Measurements from ENCODE around the gene PRM3.
"Not testable (repeated sequence)": the region's sequence is repeated elsewhere in the genome, so short reads cannot be mapped to it uniquely, and the experiment has no call there.

PRM3 gene

GRCh38 chr16:11306381-11306780 lies 33.0 kb upstream of the PRM3 start:
- in situ Hi-C loops (cut with HindIII; ENCODE audit: low sequenced_read_pairs): no loop called here

- in situ Hi-C loops (cut with HindIII; ENCODE audit: low sequenced_read_pairs): no loop called here
Observed at GRCh38 chr16:11303405-11304138, 30.1 kb upstream of the PRM3 start.

GRCh38 chr16:11302977-11303376 lies 29.5 kb upstream of the PRM3 start:
- in situ Hi-C loops (cut with HindIII; ENCODE audit: low sequenced_read_pairs): no loop called here

- in situ Hi-C loops (cut with HindIII; ENCODE audit: low sequenced_read_pairs): no loop called here
Observed at GRCh38 chr16:11301645-11302501, 28.4 kb upstream of the PRM3 start.

- in situ Hi-C loops (cut with HindIII; ENCODE audit: low sequenced_read_pairs): no loop called here
Observed at GRCh38 chr16:11300560-11300892, 27.1 kb upstream of the PRM3 start.

- in situ Hi-C loops (cut with HindIII; ENCODE audit: low sequenced_read_pairs): no loop called here
Observed at GRCh38 chr16:11299865-11300559, 26.6 kb upstream of the PRM3 start.

GRCh38 chr16:11298950-11299547 lies 25.6 kb upstream of the PRM3 start:
- in situ Hi-C loops (cut with HindIII; ENCODE audit: low sequenced_read_pairs): not testable (repeated sequence)

- in situ Hi-C loops (cut with HindIII; ENCODE audit: low sequenced_read_pairs): no loop called here
Observed at GRCh38 chr16:11298143-11298900, 24.9 kb upstream of the PRM3 start.

GRCh38 chr16:11297492-11298142 lies 24.2 kb upstream of the PRM3 start:
- in situ Hi-C loops (cut with HindIII; ENCODE audit: low sequenced_read_pairs): no loop called here

GRCh38 chr16:11296706-11297491 lies 23.5 kb upstream of the PRM3 start:
- in situ Hi-C loops (cut with HindIII; ENCODE audit: low sequenced_read_pairs): no loop called here

GRCh38 chr16:11296351-11296705 lies 22.9 kb upstream of the PRM3 start:
- in situ Hi-C loops (cut with HindIII; ENCODE audit: low sequenced_read_pairs): no loop called here

- in situ Hi-C loops (cut with HindIII; ENCODE audit: low sequenced_read_pairs): no loop called here
Observed at GRCh38 chr16:11295672-11296071, 22.2 kb upstream of the PRM3 start.

GRCh38 chr16:11292076-11292748 lies 18.8 kb upstream of the PRM3 start:
- in situ Hi-C loops (cut with HindIII; ENCODE audit: low sequenced_read_pairs): no loop called here

GRCh38 chr16:11291091-11291703 lies 17.8 kb upstream of the PRM3 start:
- in situ Hi-C loops (cut with HindIII; ENCODE audit: low sequenced_read_pairs): no loop called here

- in situ Hi-C loops (cut with HindIII; ENCODE audit: low sequenced_read_pairs): no loop called here
Observed at GRCh38 chr16:11290102-11290893, 16.9 kb upstream of the PRM3 start.

- in situ Hi-C loops (cut with HindIII; ENCODE audit: low sequenced_read_pairs): not testable (repeated sequence)
Observed at GRCh38 chr16:11289696-11290095, 16.3 kb upstream of the PRM3 start.

- in situ Hi-C loops (cut with HindIII; ENCODE audit: low sequenced_read_pairs): no loop called here
Observed at GRCh38 chr16:11289202-11289601, 15.8 kb upstream of the PRM3 start.

- in situ Hi-C loops (cut with HindIII; ENCODE audit: low sequenced_read_pairs): no loop called here
Observed at GRCh38 chr16:11285842-11286241, 12.4 kb upstream of the PRM3 start.

Measured in DLD1 (cell line).